K562 (cell line): ENCODE results near the gene SCG5.

Source experiments
- BHLHE40 ChIP-seq: IDR thresholded peaks from 2 replicates; pipeline ENCODE4 v1.6.1; 2011; ENCODE audit warnings: low read length, improper control_type of control experiment
- EP300 ChIP-seq: IDR thresholded peaks from 2 replicates; pipeline ENCODE4 v1.6.1; 2012; ENCODE audit warnings: low read length, improper control_type of control experiment
- FOXK2 ChIP-seq, 2 experiments: fragments of 450-650 bp; IDR thresholded peaks in 1 of 2; conservative IDR thresholded peaks in 1 of 2; 2 replicates each; pipeline ENCODE4 v1.6.1; 2016; ENCODE audit warnings: low read depth in 2 of 2, mild to moderate bottlenecking in 1 of 2
- ILF3 ChIP-seq: fragments of 450-650 bp; IDR thresholded peaks from 2 replicates; pipeline ENCODE4 v1.6.1; 2018; ENCODE audit warnings: antibody characterized with exemption, mild to moderate bottlenecking, moderate library complexity, borderline replicate concordance
- POLR2A ChIP-seq: fragments of 450-650 bp; conservative IDR thresholded peaks from 2 replicates; pipeline ENCODE4 v1.6.1; 2016
- ZNF12 ChIP-seq: sonication (generic); formaldehyde crosslinking; IDR thresholded peaks from 2 replicates; pipeline ENCODE4 v1.4.0; 2020; ENCODE audit warnings: mild to moderate bottlenecking, missing genetic modification reagents
- ZNF23 ChIP-seq: fragments of 250-450 bp; sonication (Bioruptor Pico); IDR thresholded peaks from 2 replicates; pipeline ENCODE4 v1.4.0; 2020; ENCODE audit warnings: mild to moderate bottlenecking
- ZNF274 ChIP-seq: IDR thresholded peaks from 2 replicates; pipeline ENCODE4 v1.6.1; 2011; ENCODE audit warnings: low read depth, mild to moderate bottlenecking, low read length, moderate library complexity, borderline replicate concordance
- ZNF830 ChIP-seq: fragments of 250-450 bp; sonication (Bioruptor Pico); IDR thresholded peaks from 2 replicates; pipeline ENCODE4 v1.5.0; 2021; ENCODE audit warnings: mild to moderate bottlenecking
- TF ChIP-seq, protein P1 (sequence below), 3 experiments: IDR thresholded peaks in 2 of 3; conservative IDR thresholded peaks in 1 of 3; 2 replicates each; pipeline ENCODE4 v1.5.1; 2011 to 2012; ENCODE audit warnings: low read length in 3 of 3, mild to moderate bottlenecking in 3 of 3, control low read depth in 2 of 3, improper control_type of control experiment in 1 of 3, inconsistent platforms in 1 of 3, low read depth in 1 of 3, mixed read lengths in 1 of 3, moderate library complexity in 1 of 3; ENCODE audit not compliant: insufficient read depth in 2 of 3

- TF ChIP-seq FOXK2 (conservative IDR thresholded peaks at IDR 0.05 in 1 of 2, IDR thresholded peaks at IDR 0.05 in 1 of 2; ENCODE audit: low read depth in 2 of 2) (no peak), ZNF274 (no peak), EP300 (no peak), ZNF23 (CRISPR knock-in tag) (no peak), ZNF12 (CRISPR knock-in tag) (no peak), ILF3 (no peak), POLR2A (no peak), BHLHE40 (no peak), ZNF830 (CRISPR knock-in tag) (no peak)
- TF ChIP-seq, protein P1, sequence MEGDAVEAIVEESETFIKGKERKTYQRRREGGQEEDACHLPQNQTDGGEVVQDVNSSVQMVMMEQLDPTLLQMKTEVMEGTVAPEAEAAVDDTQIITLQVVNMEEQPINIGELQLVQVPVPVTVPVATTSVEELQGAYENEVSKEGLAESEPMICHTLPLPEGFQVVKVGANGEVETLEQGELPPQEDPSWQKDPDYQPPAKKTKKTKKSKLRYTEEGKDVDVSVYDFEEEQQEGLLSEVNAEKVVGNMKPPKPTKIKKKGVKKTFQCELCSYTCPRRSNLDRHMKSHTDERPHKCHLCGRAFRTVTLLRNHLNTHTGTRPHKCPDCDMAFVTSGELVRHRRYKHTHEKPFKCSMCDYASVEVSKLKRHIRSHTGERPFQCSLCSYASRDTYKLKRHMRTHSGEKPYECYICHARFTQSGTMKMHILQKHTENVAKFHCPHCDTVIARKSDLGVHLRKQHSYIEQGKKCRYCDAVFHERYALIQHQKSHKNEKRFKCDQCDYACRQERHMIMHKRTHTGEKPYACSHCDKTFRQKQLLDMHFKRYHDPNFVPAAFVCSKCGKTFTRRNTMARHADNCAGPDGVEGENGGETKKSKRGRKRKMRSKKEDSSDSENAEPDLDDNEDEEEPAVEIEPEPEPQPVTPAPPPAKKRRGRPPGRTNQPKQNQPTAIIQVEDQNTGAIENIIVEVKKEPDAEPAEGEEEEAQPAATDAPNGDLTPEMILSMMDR (IDR thresholded peaks at IDR 0.05 in 2 of 3, conservative IDR thresholded peaks at IDR 0.05 in 1 of 3; ENCODE audit: insufficient read depth in 2 of 3, low read depth in 1 of 3, low read length in 3 of 3): no peak
Observed at GRCh38 chr15:32677238-32677750, 35.8 kb downstream of the SCG5 start.
